GM12892 (cell line): ENCODE results near the gene SLC6A9.

ENCODE experiments used
- POLR2A ChIP-seq: IDR thresholded peaks from 2 replicates; pipeline ENCODE4 v1.6.1; 2011; ENCODE audit warnings: low read depth, low read length, control low read depth
- POLR2AphosphoS5 ChIP-seq: IDR thresholded peaks from 2 replicates; pipeline ENCODE4 v1.6.1; 2011; ENCODE audit warnings: low read depth, low read length, control low read depth

DNA sequence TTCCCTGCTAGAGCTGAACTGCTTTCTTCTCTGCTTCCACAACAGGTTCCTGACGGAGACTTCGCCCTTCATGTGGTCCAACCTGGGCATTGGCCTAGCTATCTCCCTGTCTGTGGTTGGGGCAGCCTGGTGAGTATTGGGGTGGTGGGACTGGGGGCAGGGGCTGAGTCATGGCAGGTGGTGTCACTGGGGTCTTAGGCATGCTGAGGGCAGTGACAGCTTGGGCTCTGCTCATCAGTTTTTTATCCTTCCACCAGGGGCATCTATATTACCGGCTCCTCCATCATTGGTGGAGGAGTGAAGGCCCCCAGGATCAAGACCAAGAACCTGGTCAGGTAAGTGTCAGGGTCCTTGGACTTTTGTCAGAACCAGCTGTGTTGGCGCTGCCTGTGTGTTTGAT, 55.2 kb downstream of the SLC6A9 start:
- TF ChIP-seq POLR2A (no peak), POLR2AphosphoS5 (no peak)
